Kidney epithelial cell (primary cell): ENCODE data around the gene SLC2A13. TPM values are rescaled to one million over a fixed set of nuclear protein-coding genes. Genes with fewer than 3 reads are reported as not detected.
"Not testable (repeated sequence)": the region's sequence is repeated elsewhere in the genome, so short reads cannot be mapped to it uniquely, and the experiment has no call there.

ENCODE experiments used
- DNase-seq: peaks from one replicate; pipeline ENCODE4 v3.0.0-alpha.2; 2010; ENCODE audit warnings: low read depth
- H3K27me3 ChIP-seq: 2 replicates; pipeline ENCODE4 v1.6.0; 2011; ENCODE audit warnings: low read length; ENCODE audit not compliant: control insufficient read depth, insufficient read depth
- H3K36me3 ChIP-seq: 2 replicates; pipeline ENCODE4 v1.5.1; 2011; ENCODE audit warnings: low read length; ENCODE audit not compliant: control insufficient read depth, insufficient read depth
- H3K4me3 ChIP-seq: 2 replicates; pipeline ENCODE4 v1.5.1; 2011; ENCODE audit warnings: low read depth, mild to moderate bottlenecking, control low read depth, low read length
- total RNA-seq: library from RNA; depleted of rRNA; stranded (reverse); fragments of >200 nt; gene quantifications from 2 replicates; pipeline ENCODE4 v1.2.3, GENCODE V29; 2015
- TF ChIP-seq, protein P1 (sequence below): IDR thresholded peaks from 2 replicates; pipeline ENCODE4 v1.5.1; 2011; ENCODE audit warnings: mild to moderate bottlenecking, moderate library complexity, low read length, control low read depth, inconsistent platforms; ENCODE audit not compliant: insufficient read depth, poor library complexity, severe bottlenecking

SLC2A13 gene
- total RNA-seq, 1 donor from 2014 or later = 6.8 TPM

DNA sequence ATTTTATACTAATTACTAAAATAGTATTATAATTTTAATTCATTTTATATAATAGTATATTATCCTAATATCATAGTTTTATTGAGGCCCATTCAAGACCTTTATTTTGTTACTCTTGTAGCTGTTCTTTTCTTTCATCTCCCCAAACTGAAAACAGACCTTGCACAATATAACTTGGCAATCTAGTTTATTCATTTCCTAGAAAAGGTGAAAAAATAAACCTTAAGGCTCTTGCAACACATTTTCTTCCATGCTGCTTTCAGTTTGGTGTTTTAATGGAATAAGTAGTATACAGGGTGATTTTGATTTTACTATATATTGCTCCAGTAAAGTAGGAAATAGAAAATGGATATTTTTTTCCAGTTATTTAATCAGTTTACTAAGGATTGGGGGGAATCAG lies 174.0 kb downstream of the SLC2A13 start:
- DNase-seq = no peak
- Histone ChIP-seq H3K4me3 (no peak overlapping the region), H3K27me3 (no peaks in the 10 kb centered on the region), H3K36me3 (no peaks in the 10 kb centered on the region)
- TF ChIP-seq, protein P1, sequence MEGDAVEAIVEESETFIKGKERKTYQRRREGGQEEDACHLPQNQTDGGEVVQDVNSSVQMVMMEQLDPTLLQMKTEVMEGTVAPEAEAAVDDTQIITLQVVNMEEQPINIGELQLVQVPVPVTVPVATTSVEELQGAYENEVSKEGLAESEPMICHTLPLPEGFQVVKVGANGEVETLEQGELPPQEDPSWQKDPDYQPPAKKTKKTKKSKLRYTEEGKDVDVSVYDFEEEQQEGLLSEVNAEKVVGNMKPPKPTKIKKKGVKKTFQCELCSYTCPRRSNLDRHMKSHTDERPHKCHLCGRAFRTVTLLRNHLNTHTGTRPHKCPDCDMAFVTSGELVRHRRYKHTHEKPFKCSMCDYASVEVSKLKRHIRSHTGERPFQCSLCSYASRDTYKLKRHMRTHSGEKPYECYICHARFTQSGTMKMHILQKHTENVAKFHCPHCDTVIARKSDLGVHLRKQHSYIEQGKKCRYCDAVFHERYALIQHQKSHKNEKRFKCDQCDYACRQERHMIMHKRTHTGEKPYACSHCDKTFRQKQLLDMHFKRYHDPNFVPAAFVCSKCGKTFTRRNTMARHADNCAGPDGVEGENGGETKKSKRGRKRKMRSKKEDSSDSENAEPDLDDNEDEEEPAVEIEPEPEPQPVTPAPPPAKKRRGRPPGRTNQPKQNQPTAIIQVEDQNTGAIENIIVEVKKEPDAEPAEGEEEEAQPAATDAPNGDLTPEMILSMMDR = no peak

DNA sequence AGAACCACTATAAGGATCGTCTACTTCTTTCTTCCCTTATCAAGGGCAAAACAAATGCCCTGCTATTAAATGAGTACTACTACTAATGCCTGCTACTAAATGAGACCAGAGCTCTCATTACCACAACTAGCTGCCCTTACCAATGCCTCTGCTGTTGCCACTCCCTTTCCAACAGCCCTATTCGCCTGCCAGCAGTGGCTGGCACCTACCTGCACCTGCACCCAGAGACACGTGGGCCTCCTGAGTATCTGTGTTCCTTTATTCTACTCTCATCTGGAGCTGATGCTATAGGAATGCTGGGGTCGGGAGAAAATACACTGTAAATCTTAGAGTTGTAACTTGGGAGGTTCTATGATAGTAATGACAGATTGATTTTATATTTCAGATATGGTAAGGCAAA lies 174.7 kb downstream of the SLC2A13 start:
- TF ChIP-seq, protein P1 = no peak
- Histone ChIP-seq H3K4me3 (no peak overlapping the region), H3K36me3 (no peaks in the 10 kb centered on the region), H3K27me3 (no peaks in the 10 kb centered on the region)
- DNase-seq = no peak

DNA sequence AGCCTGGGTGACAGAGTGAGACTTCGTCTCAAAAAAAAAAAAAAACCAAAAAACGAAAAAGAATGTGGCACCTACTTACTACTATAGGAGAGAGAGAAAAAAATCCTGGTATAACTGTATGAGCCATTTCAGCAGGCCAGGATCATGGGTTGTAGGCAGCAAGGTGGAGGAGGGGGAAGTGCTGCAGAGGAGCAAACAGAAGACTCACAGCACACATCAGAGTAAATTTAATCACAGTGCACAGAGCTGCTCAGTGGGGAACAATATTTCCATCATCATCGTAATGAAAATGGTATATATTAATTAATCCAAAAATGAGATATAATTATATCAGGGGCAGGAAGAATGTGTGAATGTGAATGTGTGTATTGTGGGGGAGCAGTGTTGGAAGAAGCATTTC lies 175.8 kb downstream of the SLC2A13 start:
- DNase-seq = no peak
- no peaks in the 10 kb centered on the region for H3K36me3 ChIP-seq
- H3K4me3 ChIP-seq = no peak overlapping the region
- no peaks in the 10 kb centered on the region for H3K27me3 ChIP-seq
- TF ChIP-seq, protein P1 = no peak

DNA sequence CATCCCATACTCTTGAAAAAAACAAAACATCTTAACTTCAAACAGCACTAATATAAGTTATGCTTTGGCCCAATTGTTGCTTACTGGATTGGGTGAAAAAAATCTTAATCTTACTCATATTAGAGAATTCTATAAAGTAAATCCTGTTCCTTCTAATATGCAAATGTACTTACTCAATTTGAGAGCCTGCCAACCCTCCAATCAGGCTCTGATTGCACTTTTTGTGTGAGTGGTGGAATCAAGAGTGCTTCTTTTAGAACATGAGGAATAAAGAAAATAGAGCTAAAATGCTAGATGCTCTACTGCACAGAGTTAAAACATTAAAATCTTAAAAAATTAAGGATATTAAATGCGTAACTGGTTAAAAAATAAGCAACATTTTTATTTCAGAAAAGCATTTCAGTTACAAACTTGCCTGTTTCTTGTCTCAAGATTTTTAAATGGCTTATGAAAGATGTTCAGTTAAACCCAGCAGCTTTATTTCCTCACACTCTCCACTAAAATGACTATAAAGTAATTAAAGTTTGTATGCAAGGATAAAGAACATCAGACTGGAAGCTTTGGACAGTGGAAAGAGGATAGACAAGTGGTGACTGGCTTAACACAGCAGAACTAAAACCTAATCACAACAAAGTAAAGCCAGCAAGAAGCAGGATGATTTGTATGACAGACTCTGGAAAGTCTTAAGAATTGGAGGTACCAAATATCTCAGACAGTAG lies 177.5 kb downstream of the SLC2A13 start:
- H3K4me3 ChIP-seq = no peak overlapping the region
- DNase-seq = no peak
- no peaks in the 10 kb centered on the region for H3K36me3 ChIP-seq
- H3K27me3 ChIP-seq = no peaks in the 10 kb centered on the region
- TF ChIP-seq, protein P1 = no peak

DNA sequence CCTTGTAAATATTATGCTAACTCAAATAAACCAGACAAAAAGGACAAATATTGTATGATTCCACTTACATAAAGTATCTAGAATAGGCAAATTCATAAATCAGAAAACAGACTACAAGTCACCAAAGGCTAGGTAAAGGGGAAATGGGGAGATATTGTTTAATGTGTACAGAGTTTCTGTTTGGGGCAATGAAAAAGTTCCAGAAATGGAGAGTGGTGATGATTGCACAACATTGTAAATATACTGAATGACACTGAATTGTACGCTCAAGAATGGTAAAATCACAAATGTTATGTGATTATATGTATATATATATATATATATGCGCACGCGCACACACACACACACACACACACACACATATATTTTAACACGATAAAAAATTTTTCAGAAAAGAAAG lies 182.5 kb downstream of the SLC2A13 start:
- H3K4me3 ChIP-seq = no peak overlapping the region
- no peaks in the 10 kb centered on the region for H3K36me3 ChIP-seq
- TF ChIP-seq, protein P1 = no peak
- no peak for DNase-seq
- H3K27me3 ChIP-seq = no peaks in the 10 kb centered on the region

DNA sequence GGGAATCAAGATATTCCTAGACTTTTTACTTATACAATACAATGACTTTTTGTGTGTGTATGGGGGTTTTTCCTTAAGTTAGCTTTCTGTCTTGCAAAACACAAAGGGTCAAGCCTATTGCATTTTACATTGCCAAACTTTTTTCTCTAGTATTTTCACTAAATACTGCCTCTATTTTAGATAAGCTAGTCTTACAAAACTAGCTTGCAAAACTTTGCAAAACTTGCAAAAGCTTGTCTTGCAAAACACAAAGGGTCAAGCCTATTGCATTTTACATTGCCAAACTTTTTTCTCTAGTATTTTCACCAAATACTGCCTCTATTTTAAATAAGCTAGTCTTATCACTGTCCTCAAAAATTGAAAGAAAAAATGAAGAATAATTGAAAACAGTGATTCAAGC lies 183.3 kb downstream of the SLC2A13 start:
- DNase-seq = not testable (repeated sequence)

More for the DNA sequence above, 183.3 kb downstream of the SLC2A13 start:
- H3K36me3 ChIP-seq, H3K4me3 ChIP-seq, H3K27me3 ChIP-seq: not testable (repeated sequence)
